ENCODE data around the gene ZFYVE28.

The ZFYVE28 gene

DNA sequence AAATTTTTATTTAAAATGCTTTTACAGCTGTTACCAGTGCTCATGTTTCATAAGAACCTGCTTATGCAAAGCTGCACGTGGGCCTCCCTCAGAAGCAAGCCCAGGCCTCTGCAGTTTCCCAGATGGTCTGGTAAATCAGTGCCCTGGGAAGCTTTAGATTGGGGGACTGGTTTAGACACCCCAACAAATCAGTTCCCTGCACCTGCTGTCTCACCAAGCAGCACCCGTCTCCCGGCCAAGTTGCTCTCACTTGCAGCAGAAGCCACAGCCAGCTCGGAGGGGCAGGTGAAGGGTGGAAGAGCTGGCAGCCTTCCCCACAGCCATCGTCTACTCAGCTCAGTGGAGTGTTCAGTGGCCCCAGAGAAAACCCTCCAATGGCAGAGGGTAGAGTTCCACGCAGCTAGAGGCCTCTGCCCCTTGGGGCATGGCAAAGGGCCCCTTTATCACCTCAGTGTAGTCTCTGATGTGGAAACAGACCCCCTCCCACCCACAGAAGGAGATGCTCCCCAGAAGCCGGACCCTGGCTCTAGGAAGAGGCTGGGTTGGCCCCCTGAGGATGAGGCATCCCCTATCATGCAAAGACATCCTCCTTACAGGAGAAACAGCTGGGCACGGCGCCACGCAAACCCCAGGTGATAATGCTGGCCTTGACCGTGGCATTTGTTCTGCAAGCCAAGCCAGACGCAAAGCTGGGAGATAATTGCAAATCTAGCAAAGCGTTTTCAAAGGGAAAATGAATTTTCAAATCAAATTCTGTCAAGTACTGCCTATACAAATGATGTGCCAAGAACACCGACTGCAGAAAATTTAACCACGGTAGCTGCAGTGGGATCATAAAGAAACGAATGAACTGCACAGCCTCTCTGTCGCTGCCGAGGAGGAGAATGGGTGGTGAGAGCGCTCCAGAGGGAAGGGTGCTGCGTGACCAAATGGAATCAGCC, 51.9 kb downstream of the ZFYVE28 start:
- no peak for DNase-seq (ENCODE audit: low read depth)

DNA sequence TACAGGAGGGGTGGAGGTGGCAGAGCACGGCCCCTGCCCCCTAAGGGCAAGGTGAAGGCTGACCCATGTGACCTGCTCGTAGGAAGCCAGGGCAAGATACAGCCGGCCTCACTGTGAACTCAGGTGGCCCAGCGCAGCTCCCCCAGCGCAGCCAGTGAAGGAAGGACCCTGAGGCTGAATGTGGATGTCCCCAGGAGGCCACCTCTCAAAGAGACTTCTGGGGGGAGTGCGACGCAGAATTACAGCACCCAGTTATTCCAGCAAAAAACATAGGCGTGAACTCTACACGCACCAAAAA, 52.6 kb downstream of the ZFYVE28 start:
- DNase-seq (ENCODE audit: low read depth): no peak

DNA sequence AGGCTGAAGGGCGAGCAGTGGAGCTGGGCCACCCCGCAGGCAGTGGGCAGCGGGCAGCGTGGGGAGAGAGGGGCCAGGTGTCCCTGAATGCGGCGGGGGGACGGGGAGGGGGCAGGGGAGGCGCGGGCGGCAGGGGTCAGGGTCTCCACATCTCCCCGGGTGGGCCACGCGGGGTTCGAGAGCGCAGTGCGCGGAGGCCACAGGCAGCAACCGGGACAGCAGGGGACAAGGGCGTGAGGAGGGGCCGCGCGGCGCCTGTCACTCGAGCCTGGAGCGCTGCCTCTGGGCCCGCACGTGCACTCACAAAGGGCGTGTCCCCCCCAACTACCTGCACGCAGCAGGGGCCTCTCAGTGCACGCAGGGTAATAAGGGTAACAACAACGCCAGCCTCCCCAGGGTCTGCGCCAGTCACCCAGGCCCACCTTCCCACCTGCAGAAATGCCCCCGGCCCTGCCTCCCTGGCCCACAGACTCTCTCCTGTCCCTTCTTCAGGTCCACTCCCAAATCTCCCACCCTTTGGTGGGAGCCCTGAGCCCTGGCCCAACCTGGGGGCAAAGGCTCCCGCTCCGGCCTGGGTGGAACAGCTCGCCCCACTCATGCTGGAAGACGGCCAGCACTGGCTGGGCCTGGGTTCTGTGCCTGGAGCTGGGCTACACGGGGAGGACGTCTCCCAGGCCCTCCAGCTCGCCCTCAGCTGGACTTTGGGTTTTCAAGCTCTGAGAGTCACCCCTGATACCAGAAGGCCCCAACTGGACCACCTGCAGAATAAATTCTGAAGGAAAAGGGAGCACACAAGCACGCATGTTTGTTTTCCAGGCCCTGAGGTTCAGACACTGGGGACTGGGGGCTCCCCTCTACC, 53.2 kb downstream of the ZFYVE28 start:
- DNase-seq (ENCODE audit: low read depth): no peak

DNA sequence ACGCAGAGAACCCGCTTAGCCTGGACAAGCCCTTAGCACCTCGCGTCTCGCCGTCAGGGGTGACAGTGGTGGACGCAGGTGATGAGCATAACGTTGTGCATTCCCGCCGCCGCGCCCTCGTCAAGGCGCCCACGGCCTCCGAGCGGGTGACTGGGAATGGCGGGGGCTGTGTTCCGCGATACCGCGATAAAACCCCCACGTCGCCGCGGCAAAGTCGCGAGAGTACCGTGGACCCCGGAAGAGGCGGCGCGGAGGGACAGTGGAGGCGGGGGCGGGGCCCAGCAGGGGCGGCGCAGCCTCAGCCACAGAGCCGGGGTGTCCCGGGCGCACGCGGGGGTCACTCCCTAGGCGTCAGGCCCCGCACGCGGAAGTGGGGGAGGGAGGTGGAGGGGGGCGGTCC, 53.8 kb downstream of the ZFYVE28 start:
- DNase-seq (ENCODE audit: low read depth): peak; percentile 35

DNA sequence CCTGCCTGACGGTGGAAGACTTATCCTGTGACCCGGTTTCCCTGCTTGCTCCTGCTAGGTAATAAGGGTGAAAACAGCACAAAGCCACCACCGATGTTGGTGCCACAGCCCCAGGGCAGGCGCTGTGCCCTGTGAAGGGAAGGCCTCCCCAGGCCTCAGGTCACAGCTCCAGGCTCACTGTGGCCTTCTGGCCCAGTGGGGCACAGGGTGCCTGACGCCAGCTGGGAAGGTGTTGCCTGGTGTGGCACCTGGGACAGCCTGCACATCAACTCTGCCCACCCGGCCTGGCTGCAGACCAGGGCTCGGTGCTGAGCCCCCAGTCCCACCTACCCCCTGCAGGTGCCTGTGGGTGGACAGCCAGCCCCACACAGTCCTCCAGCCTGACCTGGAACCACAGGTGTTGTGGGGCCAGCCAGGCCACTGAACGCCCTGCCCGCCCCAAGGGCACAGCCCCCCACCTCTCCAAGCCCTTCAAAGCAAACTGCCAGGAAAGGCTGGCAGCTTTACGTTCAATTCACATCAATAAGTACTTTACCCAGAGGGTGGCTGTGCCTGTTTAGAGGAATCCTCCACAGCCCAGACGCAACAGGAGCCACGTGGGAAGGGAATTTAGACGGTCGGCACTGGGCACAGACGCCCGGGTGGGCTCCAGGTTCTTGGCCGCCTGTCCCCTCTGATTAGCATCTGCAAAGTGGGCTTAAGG, 54.3 kb downstream of the ZFYVE28 start:
- no peak for DNase-seq (ENCODE audit: low read depth)

DNA sequence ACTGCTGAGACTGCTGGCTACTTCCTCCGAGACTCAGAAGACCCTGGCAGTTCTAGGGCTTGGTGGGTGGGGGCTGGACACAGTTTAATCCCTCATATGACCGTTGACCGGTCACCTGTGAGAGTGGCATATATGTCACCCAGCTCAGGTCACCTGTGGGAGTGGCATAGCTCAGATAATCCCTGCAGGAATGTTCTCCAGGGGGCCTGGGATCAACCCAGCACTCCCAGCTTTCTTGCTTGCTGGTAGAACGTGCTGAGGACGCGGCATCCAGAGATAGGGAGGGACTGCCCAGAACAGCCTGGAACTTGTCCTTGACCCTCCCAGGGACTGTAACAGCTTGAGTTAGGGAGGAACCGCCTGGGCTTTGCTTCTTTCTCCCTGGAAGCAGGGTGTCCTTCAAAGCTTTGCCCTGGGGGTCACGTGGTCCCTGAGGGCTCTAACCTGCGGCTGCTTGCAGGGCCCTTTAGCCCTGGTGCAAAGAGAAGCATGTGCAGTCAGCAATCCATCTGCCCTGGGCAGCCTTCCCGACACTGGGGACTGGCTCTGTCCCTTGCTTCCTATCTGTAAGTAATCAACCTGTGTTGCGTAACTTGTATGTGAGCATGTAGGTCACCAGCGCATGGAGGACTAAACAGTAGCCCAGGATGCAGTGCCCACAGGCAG, 55.3 kb downstream of the ZFYVE28 start:
- DNase-seq (ENCODE audit: low read depth): no peak

DNA sequence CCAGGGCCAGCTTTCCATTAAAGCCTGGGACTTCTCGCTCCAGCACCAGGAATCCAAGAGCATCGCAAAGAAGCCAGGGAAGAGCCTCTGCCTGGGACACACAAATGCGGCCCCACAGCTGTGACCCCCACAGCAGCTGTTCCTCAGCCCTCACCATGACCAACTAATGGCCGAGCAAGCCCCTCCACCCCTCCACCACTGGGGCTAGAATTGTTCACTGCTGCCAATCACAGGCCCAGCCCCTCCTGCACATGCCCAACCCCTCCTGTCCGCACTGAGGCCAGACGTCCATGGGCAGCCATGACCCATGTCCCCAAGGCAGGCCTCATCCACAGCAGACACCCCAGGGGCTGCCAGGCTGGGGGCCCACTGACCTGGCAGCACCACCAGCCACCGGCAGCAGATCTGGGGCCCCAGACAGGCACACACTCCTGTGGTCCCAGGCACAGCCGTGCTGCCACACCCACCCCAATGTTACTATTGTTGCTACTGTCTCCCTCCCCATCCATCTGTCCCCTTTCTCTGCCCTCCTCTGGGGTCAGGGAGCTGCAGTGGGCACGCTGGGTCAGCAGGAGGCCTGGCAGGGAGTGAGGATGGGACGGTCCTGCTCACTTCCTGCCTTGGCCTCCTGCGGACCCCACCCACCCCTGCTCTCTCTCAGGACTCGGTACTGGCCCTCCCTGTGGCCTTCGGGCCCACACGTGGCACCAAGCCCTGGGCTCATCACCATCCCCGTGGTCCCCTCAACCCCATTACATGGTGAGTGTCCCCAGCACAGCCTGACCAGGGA, 56.0 kb downstream of the ZFYVE28 start:
- DNase-seq (ENCODE audit: low read depth): no peak

DNA sequence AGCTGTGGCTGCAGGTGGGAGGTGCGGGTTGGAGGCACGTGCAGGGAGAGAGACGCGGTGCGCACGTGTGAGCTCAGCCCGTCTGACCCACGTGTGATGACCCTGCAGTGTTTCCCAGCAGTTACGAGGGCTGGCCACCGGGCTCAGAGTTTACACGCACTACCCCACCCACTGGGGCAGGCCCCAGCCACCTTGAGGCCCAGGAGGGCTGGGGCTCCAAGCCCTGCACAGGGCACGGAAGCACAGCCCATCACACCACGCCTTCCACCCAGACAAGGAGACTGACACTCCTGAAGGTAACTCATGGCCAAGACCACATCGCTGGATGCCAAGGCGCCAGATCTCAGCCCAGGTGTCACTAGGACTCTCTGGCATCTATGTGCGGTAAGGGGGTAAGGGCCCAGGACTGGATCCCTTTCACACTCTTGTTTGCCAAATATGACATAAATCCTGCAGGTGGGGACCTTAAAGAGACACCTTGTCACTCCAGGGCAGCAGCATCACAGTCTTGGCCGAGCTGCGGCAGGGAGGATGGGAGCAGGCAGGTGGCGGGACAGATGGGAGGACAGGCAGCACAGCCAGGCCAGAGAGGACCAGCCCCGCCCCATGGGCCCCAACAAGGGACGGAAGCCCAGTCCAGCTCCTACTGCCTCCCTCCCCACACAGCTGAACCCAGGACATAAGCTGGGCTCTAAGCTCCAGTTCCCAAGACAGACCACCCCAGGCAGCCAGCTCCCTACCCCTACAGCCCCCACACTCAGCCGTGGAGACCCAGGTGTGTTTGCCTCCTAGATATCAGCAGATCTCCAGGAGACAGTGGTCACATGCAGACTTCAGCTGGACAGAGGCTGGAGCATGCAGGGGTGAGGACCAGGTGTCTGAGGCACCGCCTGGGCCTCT, 56.8 kb downstream of the ZFYVE28 start:
- no peak for DNase-seq (ENCODE audit: low read depth)

DNA sequence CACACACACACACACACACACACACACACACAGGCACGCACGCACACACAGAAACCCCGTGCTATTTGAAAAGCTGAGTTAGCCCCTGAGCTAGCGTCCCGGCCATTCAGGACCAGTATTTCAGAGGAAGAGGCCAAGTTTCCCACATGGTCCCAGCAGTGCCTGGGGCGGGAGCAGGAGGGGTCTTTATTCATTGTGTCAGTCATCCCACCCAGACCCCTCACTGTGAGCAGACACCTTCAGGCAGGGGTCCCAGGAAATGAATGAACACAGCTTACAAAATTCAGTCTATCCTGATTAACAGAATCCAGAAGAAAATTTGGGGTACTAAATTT, 58.1 kb downstream of the ZFYVE28 start:
- no peak for DNase-seq (ENCODE audit: low read depth)

DNA sequence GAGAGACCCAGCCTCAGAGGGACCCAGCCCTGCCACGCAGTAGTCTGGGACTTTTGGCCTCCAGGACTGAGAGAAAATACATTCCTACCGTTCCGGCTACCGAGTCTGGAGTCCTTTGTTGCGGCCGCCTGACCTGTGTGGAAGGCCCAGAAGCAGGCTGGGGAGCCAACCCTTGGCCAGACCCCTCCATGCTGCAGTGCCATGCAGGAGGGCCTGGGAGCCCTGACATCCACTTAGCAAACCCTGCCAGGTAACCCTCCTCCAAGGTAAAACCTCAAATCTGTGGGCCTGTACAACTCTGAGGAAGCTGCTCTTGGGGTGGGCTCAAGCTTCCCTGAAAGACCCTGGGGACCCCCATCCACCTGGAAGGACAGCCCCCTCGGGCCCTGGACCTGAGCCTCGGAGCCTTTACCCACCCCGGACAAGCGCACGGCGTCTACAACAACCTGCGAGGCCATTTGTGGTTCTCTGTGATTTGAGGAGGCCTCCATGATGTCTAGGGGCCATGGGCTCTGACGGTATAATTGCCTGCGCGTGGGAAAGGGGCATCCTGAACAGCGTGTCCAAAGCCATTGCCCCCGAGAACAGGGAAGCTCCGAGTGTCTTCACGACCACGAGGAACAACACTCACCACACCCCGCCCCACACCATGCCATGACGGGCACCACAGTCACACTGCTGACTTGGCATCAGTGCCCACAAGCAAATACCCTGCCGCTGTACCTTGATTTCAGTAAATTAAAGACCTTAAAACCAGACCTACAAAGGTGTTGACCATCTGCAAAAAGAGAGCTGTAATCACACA, 58.7 kb downstream of the ZFYVE28 start:
- no peak for DNase-seq (ENCODE audit: low read depth)

DNA sequence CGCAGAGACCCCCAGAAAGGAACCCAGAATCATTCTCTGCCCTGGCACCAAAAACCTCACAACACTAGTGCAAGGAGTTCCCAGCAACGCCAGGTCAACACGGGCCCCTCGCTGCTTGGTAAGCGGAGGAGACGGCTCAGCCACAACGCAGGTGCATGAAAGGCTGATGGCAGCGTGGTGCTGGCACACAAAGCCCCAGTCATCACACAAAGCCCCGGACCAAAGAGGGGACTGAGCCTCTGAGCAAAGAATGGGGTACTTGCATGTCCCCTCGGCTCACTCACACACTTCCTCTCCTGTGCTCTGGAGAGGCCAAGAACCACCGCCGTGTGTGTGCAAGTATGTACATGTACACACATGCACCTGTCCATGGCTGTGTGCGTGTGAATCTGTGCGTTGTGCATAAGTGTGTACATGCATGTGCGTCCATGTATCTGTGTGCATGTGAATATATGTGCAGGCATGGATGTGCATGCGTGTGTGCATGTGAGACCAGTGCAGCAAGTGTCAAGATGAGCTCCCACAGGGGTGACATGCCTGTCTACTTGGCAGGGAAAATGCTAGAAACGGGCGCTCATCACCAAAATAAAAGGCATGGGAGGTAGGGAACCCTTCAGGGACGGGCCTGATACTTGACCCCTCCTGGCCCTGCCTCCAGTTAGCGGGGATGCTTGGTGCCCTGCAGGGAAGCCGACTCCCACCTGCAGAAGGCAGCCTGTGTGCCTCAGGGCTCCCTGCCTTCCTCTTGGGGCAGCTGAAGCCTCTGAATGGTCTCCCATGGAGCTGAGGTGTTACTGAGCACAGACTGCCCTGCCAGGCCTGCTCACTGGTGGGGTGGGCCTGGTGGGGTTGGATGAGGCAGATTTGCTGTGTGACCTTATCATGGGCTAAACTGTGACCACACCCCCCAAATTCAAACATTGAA, 60.4 kb downstream of the ZFYVE28 start:
- DNase-seq (ENCODE audit: low read depth): no peak

DNA sequence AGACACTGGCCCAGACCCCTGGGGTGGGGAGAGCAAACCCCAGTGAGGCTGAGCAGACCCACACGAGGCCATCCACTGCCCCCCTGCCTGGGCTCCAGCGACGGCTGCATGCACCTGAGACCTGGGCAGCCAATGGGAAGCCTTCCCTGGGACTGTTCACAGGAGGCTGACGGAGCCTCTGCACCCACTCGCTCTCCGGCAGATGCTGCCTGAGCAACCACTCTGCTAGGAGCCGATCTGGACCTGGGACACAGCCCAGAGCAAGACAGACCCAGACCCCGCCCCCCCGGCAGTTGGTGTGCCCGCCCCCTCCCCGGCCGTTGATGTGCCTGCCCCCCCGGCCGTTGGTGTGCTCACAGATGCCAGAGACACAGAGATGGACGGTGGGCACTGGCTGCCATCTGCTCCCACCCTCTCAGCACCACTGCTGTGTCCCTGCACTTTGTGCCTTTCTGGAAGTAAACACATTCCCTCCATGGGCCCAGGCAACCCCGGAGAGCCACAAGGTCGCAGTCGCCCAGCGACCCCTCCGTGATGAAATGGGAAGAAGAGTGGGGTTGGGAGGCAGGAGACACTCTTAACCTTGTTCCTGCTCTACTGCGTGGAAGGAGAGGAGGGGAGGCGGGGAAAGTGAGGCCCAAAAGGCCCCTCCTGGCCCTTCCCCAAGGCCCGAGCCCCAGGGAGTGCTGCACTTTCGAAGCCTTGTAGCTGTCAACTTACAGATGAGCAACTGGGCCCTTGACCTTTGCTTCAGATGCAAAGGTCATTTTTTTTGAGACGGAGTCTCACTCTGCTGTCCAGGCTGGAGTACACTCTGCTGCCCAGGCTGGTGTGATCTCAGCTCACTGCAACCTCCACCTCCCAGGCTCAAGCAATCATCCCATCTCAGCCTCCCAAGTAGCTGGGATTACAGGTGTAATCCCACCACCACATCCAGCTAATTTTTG, 62.0 kb downstream of the ZFYVE28 start:
- DNase-seq (ENCODE audit: low read depth): no peak

DNA sequence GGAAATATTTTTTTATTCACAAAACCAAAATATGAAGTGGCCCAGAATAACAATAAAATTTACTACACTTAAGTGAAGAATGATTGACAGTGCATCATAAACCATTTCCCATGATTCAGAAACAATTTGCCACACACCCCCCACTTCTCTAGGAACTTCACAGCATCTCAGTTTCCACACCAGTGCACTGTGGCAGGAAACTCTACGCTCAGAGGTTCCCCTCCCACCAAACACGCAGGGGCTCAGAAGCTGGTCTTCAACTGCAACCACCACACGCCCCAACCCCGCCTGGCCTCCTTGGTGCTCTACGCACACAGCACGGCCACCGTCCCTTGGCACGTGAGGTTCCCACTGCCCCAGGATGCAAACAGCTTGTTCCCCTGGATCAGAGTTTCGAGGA, 63.7 kb downstream of the ZFYVE28 start:
- no peak for DNase-seq (ENCODE audit: low read depth)

DNA sequence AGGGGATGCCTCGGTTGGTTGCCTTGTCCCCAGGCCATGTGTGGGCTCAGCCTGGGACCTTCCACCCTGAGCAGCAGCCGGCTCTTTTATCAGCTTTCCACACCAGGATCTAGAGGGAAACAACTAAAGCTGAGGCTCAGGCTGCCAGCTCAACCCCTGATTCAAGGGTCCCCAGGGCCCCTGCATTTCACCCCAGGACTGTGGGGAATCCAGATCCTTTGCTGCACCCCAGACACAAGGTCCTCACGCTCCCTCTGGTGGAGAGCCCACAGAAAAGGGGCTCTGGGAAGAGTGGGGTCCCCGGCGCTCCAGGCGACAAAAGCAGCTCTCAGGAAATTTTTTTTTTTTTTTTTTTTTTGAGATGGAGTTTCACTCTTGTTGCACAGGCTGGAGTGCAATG, 64.3 kb downstream of the ZFYVE28 start:
- peak; percentile 15 for DNase-seq (ENCODE audit: low read depth)

DNA sequence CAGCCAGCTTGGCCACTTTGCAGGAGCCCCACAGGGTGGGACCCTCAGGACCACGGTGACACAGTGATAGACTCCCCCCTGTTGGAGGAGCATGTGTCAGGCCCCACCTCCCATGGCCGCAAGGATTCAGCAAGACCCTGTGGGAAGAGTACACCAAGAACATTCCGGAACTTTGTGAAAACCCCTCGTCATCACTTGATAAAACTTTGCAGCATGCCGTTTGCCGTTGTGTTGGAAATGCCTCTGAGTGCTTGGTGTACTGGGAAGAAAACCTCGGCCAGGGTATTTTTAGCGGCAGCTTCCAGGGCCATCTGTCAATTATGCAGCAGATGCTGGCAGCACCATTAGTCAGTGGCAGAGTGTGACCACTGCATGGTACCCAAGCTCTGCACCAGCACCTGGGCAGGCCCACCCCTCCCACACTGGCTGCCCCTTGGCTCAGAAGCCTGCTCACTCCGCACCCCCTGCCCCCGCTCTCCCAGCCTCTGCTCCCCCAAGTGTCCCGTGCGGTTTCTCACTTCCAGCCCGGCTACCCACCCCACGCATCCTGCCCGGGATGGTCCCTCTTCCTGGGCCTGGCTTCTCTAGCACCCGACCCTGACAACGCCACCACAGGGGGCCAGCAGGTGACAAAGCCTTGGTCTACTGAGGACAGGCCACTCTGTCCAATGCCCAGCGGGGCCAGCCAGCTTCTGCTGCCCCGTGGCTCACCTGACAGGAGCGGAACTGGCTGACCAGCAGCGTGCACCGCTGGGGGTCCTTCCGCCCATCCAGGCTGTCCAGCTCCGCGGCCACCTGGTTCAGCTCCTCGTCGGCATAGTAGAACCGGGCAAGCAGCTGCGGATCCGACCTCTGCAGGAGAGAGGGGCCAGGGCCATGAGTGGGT, 65.0 kb downstream of the ZFYVE28 start:
- DNase-seq (ENCODE audit: low read depth): no peak

DNA sequence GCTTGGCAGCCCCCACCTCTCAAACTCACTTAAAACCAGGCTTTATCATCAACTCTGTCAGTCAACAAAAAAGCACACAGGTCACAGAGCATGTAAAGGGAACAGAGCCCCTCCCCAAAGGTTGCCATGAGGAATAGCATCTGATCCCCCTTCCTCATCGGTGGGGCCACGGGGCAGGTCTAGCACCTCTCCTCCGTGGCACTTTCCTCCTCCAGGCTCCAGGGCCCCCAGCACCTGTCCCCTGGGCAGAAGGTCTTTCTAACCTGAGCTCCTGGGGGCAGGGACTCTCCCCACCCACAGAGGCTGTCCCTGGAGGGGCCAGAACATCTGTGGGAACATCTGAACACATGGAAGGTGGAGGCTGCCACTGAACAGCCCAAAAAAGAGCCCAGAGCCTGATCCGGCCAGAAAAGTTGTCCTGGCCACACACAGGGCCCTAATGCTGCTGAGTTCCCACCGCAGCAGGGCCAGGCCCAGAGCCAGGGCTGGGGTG, 65.7 kb downstream of the ZFYVE28 start:
- DNase-seq (ENCODE audit: low read depth): no peak

Data from stimulated activated CD8-positive, alpha-beta memory T cell treated with anti-CD3 and anti-CD28 coated beads, Interleukin-12 subunit alpha, Interleukin-12 subunit beta, amount 100 ng/mL, for 1 hour (primary cell).